Raji (cell line): ENCODE results near the gene PALLD.

Experiments used
- POLR2A ChIP-seq: IDR thresholded peaks from 2 replicates; pipeline ENCODE4 v1.6.1; 2011; ENCODE audit warnings: low read depth, low read length, control low read depth; ENCODE audit not compliant: insufficient read depth

Gene PALLD

GRCh38 chr4:168612450-168613135, 115.7 kb downstream of the PALLD start:
- TF ChIP-seq POLR2A, result no peak

- no peak for TF ChIP-seq POLR2A
These were observed 117.0 kb downstream of the PALLD start for GRCh38 chr4:168613869-168614268.

- no peak for TF ChIP-seq POLR2A
These were observed 117.6 kb downstream of the PALLD start for GRCh38 chr4:168614281-168615057.

- no peak for TF ChIP-seq POLR2A
These were observed 118.6 kb downstream of the PALLD start for GRCh38 chr4:168615294-168616065.

- TF ChIP-seq POLR2A, result no peak
These were observed 121.9 kb downstream of the PALLD start for GRCh38 chr4:168618577-168619265.

GRCh38 chr4:168619266-168619631, 122.4 kb downstream of the PALLD start:
- no peak for TF ChIP-seq POLR2A

- TF ChIP-seq POLR2A, result no peak
These were observed 125.1 kb downstream of the PALLD start for GRCh38 chr4:168621806-168622589.

- no peak for TF ChIP-seq POLR2A
These were observed 125.7 kb downstream of the PALLD start for GRCh38 chr4:168622600-168622999.

- TF ChIP-seq POLR2A, result no peak
These were observed 126.2 kb downstream of the PALLD start for GRCh38 chr4:168623011-168623410.

GRCh38 chr4:168623484-168623883, 126.6 kb downstream of the PALLD start:
- TF ChIP-seq POLR2A, result no peak

GRCh38 chr4:168628251-168628650, 131.4 kb downstream of the PALLD start:
- TF ChIP-seq POLR2A, result no peak

GRCh38 chr4:168629566-168629965, 132.7 kb downstream of the PALLD start:
- no peak for TF ChIP-seq POLR2A

GRCh38 chr4:168630445-168631187, 133.8 kb downstream of the PALLD start:
- TF ChIP-seq POLR2A, result no peak
